Endothelial cell of umbilical vein (primary cell): Measurements from ENCODE around the gene NUDT3. TPM values are rescaled to one million over a fixed set of nuclear protein-coding genes. Genes with fewer than 3 reads are reported as not detected.

Experiments
- BruUV-seq: library from RNA; stranded (reverse); fragments of 400-500 nt; replicated peaks from 2 replicates; lab custom pipeline; 2021; lab: Mats Ljungman, UMichigan
- CTCF ChIA-PET: fragments of 300-600, 350-600 bp; sonication (Branson Sonifier 250); formaldehyde crosslinking; loops from one replicate; lab custom pipeline; 2021; ENCODE audit warnings: antibody characterized with exemption, inconsistent platforms; lab: Charles Lee
- POLR2A ChIA-PET: fragments of 300-600, 350-600 bp; sonication (Branson Sonifier 250); formaldehyde crosslinking; loops from one replicate; lab custom pipeline; 2021; ENCODE audit warnings: antibody characterized with exemption, inconsistent platforms; lab: Charles Lee
- DNase-seq: peaks from one replicate; pipeline ENCODE4 v3.0.0-alpha.2; 2011; ENCODE audit warnings: low read depth, low spot score
- FAIRE-seq: peaks from 2 replicates; lab custom pipeline; 2011; peaks lifted over from hg19 to GRCh38; lab: Jason Lieb, UNC
- H2AFZ ChIP-seq: 2 replicates; pipeline ENCODE4 v1.6.0; 2012; ENCODE audit warnings: low read depth, low read length, control low read depth, inconsistent platforms
- H3K27ac ChIP-seq: 2 replicates; pipeline ENCODE4 v1.5.1; 2011; ENCODE audit warnings: low read depth, mild to moderate bottlenecking, control low read depth, low read length, moderate library complexity; ENCODE audit not compliant: insufficient read depth
- H3K27me3 ChIP-seq, 2 experiments: 2 replicates each; pipeline versions ENCODE4 v1.6.0 to v1.6.1; 2011; ENCODE audit warnings: low read length in 2 of 2, mixed read lengths in 1 of 2; ENCODE audit not compliant: control insufficient read depth in 2 of 2, insufficient read depth in 2 of 2
- H3K36me3 ChIP-seq, 2 experiments: 2 replicates in 1 of 2; 3 replicates in 1 of 2; pipeline ENCODE4 v1.5.1; 2011; ENCODE audit warnings: low read length in 2 of 2, mild to moderate bottlenecking in 1 of 2, moderate library complexity in 1 of 2; ENCODE audit not compliant: control insufficient read depth in 2 of 2, insufficient read depth in 2 of 2; ENCODE audit errors: extremely low read depth in 1 of 2
- H3K4me1 ChIP-seq: 3 replicates; pipeline ENCODE4 v1.5.1; 2011; ENCODE audit warnings: mild to moderate bottlenecking, low read length; ENCODE audit not compliant: control insufficient read depth, insufficient read depth; ENCODE audit errors: extremely low read depth
- H3K4me2 ChIP-seq: 2 replicates; pipeline ENCODE4 v1.6.1; 2011; ENCODE audit warnings: low read length, control low read depth, mixed read lengths; ENCODE audit not compliant: insufficient read depth
- H3K4me3 ChIP-seq, 3 experiments: fragments of 200-600 bp in 1 of 3; sonication (generic), shearing (Covaris generic) in 1 of 3; replicated peaks in 1 of 3; 2 replicates each; pipeline ENCODE4 v1.5.1; 2011 to 2016; ENCODE audit warnings: control low read depth in 3 of 3, low read length in 3 of 3, mild to moderate bottlenecking in 2 of 3, inconsistent platforms in 1 of 3, low read depth in 1 of 3, moderate library complexity in 1 of 3; ENCODE audit not compliant: insufficient read depth in 1 of 3
- H3K79me2 ChIP-seq: 2 replicates; pipeline ENCODE4 v1.6.0; 2012; ENCODE audit warnings: low read length, inconsistent platforms; ENCODE audit not compliant: control insufficient read depth, insufficient read depth
- H3K9ac ChIP-seq: replicated peaks from 2 replicates; pipeline ENCODE3; 2011; ENCODE audit warnings: low read length, control low read depth; ENCODE audit not compliant: insufficient read depth; ENCODE audit errors: extremely low read depth
- H3K9me1 ChIP-seq: replicated peaks from 3 replicates; pipeline ENCODE4 v1.6.0; 2011; ENCODE audit warnings: mild to moderate bottlenecking, low read length; ENCODE audit not compliant: control insufficient read depth, insufficient read depth; ENCODE audit errors: extremely low read depth
- H3K9me3 ChIP-seq: replicated peaks from 2 replicates; pipeline ENCODE4 v1.5.1; 2012; ENCODE audit warnings: low read length, inconsistent platforms; ENCODE audit not compliant: control insufficient read depth, insufficient read depth
- H4K20me1 ChIP-seq: replicated peaks from 2 replicates; pipeline ENCODE3; 2011; ENCODE audit warnings: mild to moderate bottlenecking, low read length; ENCODE audit not compliant: control insufficient read depth, insufficient read depth; ENCODE audit errors: extremely low read depth
- CTCF ChIP-seq, 2 donors: IDR thresholded peaks; 1 replicate in 1 of 2; 2 replicates in 1 of 2; pipeline ENCODE4 v1.5.1; 2011; ENCODE audit warnings: low read length in 2 of 2, mild to moderate bottlenecking in 2 of 2, moderate library complexity in 2 of 2, control low read depth in 1 of 2, inconsistent platforms in 1 of 2, low read depth in 1 of 2; ENCODE audit not compliant: insufficient read depth in 1 of 2; ENCODE audit errors: extremely low read depth in 1 of 2
- POLR2A ChIP-seq: IDR thresholded peaks from 2 replicates; pipeline ENCODE4 v1.6.1; 2012; ENCODE audit warnings: low read depth, mild to moderate bottlenecking, control low read depth, low read length
- dilution Hi-C: fragments of 300-500 bp; cut with MboI; formaldehyde crosslinking; loops from one replicate; pipeline ENCODE4 v1.15.0; 2019; ENCODE audit warnings: low sequenced_read_pairs; ENCODE audit not compliant: extremely low pct_ligation_motif_present
- intact Hi-C: fragments of 100-400 bp; cut with micrococcal nuclease; formaldehyde crosslinking; loops from one replicate; pipeline ENCODE4 v1.10.0; 2022
- polyA plus RNA-seq, 4 experiments: library from polyadenylated mRNA; depleted of rRNA in 3 of 4; stranded (reverse) in 3 of 4; unstranded in 1 of 4; fragments of >200 nt; gene quantifications; 2 replicates each; pipeline versions ENCODE4 v1.2.1 to v1.2.3, GENCODE V29; 2011 to 2012; ENCODE audit warnings: missing spikeins in 1 of 4
- total RNA-seq: library from RNA; stranded (reverse); gene quantifications from 2 replicates; pipeline ENCODE4 v1.2.3, GENCODE V29; 2021

Gene NUDT3
- total and polyA plus RNA-seq, 2 donors (not counting 3 experiments of a cell fraction or from before 2014, with no cell fraction given) = 11.9 to 30.9 TPM

GRCh38 chr6:34242252-34243130 lies 150.0 kb downstream of the NUDT3 start:
- BruUV-seq = TSS peak; percentile 58
- dilution Hi-C loops = no loop called here
- intact Hi-C loops = no loop called here
- H3K36me3 ChIP-seq = peaks cover 10 to 12% of the 10 kb centered on the region in 2 experiments
- CTCF ChIA-PET = interaction anchor here (0.6 to 6.1 kb wide), 5 partner anchors 15 to 173 kb away, joined by 3 to 74 read pairs (median 7); no protein-coding TSS in a partner anchor
- peak overlapping the region; percentile 71 for H3K4me2 ChIP-seq
- peaks cover 73% of the 10 kb centered on the region for H3K4me1 ChIP-seq
- H3K79me2 ChIP-seq = peaks cover 49% of the 10 kb centered on the region
- peak overlapping the region; percentile 88 for H3K27ac ChIP-seq
- peak overlapping the region in 1 of 3 experiments; percentile 22 for H3K4me3 ChIP-seq
- H4K20me1 ChIP-seq = no peaks in the 10 kb centered on the region
- no peaks in the 10 kb centered on the region for H3K9me3 ChIP-seq
- H3K27me3 ChIP-seq = no peaks in the 10 kb centered on the region
- POLR2A ChIA-PET = interaction anchor here (0.6 kb wide), 1 partner anchor 31 kb away, joined by 13 read pairs; no protein-coding TSS in a partner anchor
- H3K9me1 ChIP-seq = no peaks in the 10 kb centered on the region
- no peak for TF ChIP-seq CTCF (IDR thresholded peaks at IDR 0.05; ENCODE audit: extremely low read depth in 1 of 2, insufficient read depth in 1 of 2, low read depth in 1 of 2, low read length in 2 of 2)
- TF ChIP-seq POLR2A = peak; percentile 57
- H3K9ac ChIP-seq = peak overlapping the region; percentile 56
- H2AFZ ChIP-seq = no peak overlapping the region
- DNase-seq (no peak), FAIRE-seq (no peak)
